AG09309 (cell line): ENCODE results near the gene MAP3K19.
"Not testable (repeated sequence)": the region's sequence is repeated elsewhere in the genome, so short reads cannot be mapped to it uniquely, and the experiment has no call there.

Source experiments
- DNase-seq: peaks from one replicate; pipeline ENCODE4 v3.0.0-alpha.2; 2010; ENCODE audit warnings: low read depth
- H3K4me3 ChIP-seq: 2 replicates; pipeline ENCODE4 v1.5.1; 2011; ENCODE audit warnings: mild to moderate bottlenecking, low read depth, low read length, moderate library complexity; ENCODE audit not compliant: control insufficient read depth
- CTCF ChIP-seq: IDR thresholded peaks from 2 replicates; pipeline ENCODE4 v1.5.1; 2011; ENCODE audit warnings: mild to moderate bottlenecking, low read depth, low read length, inconsistent platforms; ENCODE audit not compliant: insufficient read depth, control insufficient read depth; ENCODE audit errors: missing control alignments

MAP3K19 gene

GRCh38 chr2:135091681-135092080, 44.4 kb upstream of the MAP3K19 start:
- TF ChIP-seq CTCF = no peak
- H3K4me3 ChIP-seq = no peak overlapping the region
- DNase-seq = no peak

- DNase-seq = not testable (repeated sequence)
Measured at GRCh38 chr2:135089597-135089996, 42.4 kb upstream of the MAP3K19 start.

GRCh38 chr2:135086222-135086621, 39.0 kb upstream of the MAP3K19 start:
- H3K4me3 ChIP-seq = no peak overlapping the region
- TF ChIP-seq CTCF = no peak
- DNase-seq = no peak

More at GRCh38 chr2:135089597-135089996, 42.4 kb upstream of the MAP3K19 start:
- not testable (repeated sequence) for H3K4me3 ChIP-seq

- no peak for DNase-seq
- no peak for TF ChIP-seq CTCF
- H3K4me3 ChIP-seq = no peak overlapping the region
Measured at GRCh38 chr2:135078417-135078816, 31.2 kb upstream of the MAP3K19 start.

GRCh38 chr2:135076556-135076955, 29.3 kb upstream of the MAP3K19 start:
- no peak for DNase-seq
- no peak for TF ChIP-seq CTCF
- no peak overlapping the region for H3K4me3 ChIP-seq

- H3K4me3 ChIP-seq = no peak overlapping the region
- TF ChIP-seq CTCF = no peak
- DNase-seq = no peak
Measured at GRCh38 chr2:135074216-135074615, 27.0 kb upstream of the MAP3K19 start.

- DNase-seq = no peak
- no peak for TF ChIP-seq CTCF
- no peak overlapping the region for H3K4me3 ChIP-seq
Measured at GRCh38 chr2:135072125-135072997, 25.1 kb upstream of the MAP3K19 start.
